HAP-1 (cell line): ENCODE measurements around the gene MUS81.

Experiments used
- DNase-seq, 2 experiments: peaks; one replicate each; pipeline ENCODE4 v3.0.0-alpha.2; 2016 to 2020; ENCODE audit warnings: low spot score in 2 of 2
- H3K27me3 ChIP-seq: fragments of 250-450 bp; sonication (Bioruptor Pico); 2 replicates; pipeline ENCODE4 v1.5.1; 2020; ENCODE audit warnings: low read depth, mild to moderate bottlenecking, moderate library complexity
- H3K36me3 ChIP-seq: fragments of 250-450 bp; sonication (Bioruptor Pico); replicated peaks from 2 replicates; pipeline ENCODE4 v1.5.1; 2020; ENCODE audit warnings: mild to moderate bottlenecking
- H3K4me1 ChIP-seq: fragments of 250-450 bp; sonication (Bioruptor Pico); 2 replicates; pipeline ENCODE4 v1.5.1; 2020; ENCODE audit warnings: mild to moderate bottlenecking
- H3K4me3 ChIP-seq: fragments of 250-450 bp; sonication (Bioruptor Pico); 2 replicates; pipeline ENCODE4 v1.5.1; 2020; ENCODE audit warnings: mild to moderate bottlenecking, moderate library complexity
- H3K9me3 ChIP-seq: fragments of 250-450 bp; sonication (Bioruptor Pico); 2 replicates; pipeline ENCODE4 v1.5.1; 2020; ENCODE audit warnings: mild to moderate bottlenecking, moderate library complexity
- in situ Hi-C: fragments of 300-500 bp; cut with MboI; formaldehyde crosslinking; loops from 3 replicates; pipeline ENCODE4 v1.14.3; 2020; ENCODE audit warnings: low sequenced_read_pairs, inconsistent platforms, mixed read lengths

MUS81 gene

DNA sequence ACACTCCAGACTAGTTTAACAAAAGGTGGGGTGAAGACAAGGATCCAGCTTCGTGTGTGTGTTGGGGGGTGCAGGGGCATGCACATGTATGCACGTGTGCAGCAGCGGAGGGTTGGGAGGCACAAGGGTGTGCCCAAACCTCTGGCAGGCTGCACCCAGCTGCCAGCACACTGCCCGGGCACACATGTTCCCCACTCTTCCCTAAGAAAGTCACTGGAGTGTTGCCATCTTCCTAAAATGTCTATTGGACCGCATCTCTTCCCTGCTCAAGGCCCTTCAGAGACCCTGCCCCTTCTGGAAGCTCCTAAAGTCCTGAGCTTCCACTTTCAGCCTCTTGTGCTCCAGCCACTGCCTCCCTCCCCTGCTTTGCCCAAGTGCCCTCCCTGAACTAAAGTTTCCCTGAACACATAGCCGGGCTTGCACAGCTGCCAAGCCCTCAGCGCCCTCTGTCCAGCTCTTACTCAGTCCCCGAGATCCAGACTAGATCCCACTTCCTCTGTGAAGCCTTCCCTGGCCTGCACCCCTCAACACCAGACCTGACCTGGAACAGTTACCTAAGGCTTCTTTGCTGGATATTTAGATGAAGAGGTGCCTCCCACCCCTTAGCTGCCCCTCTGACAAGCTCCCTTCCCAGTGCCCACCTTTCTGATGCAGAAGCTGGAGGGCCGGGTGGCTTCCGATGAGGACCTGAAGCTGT is 8.3 kb upstream of the MUS81 start:
- Histone ChIP-seq H3K4me3 (no peak overlapping the region), H3K4me1 (peaks cover 4% of the 10 kb centered on the region; the same call in 1 of the 2 replicates), H3K9me3 (peaks cover 8% of the 10 kb centered on the region), H3K36me3 (peaks cover 54% of the 10 kb centered on the region), H3K27me3 (no peaks in the 10 kb centered on the region)
- no peak for DNase-seq
- in situ Hi-C loops, result no loop called here

DNA sequence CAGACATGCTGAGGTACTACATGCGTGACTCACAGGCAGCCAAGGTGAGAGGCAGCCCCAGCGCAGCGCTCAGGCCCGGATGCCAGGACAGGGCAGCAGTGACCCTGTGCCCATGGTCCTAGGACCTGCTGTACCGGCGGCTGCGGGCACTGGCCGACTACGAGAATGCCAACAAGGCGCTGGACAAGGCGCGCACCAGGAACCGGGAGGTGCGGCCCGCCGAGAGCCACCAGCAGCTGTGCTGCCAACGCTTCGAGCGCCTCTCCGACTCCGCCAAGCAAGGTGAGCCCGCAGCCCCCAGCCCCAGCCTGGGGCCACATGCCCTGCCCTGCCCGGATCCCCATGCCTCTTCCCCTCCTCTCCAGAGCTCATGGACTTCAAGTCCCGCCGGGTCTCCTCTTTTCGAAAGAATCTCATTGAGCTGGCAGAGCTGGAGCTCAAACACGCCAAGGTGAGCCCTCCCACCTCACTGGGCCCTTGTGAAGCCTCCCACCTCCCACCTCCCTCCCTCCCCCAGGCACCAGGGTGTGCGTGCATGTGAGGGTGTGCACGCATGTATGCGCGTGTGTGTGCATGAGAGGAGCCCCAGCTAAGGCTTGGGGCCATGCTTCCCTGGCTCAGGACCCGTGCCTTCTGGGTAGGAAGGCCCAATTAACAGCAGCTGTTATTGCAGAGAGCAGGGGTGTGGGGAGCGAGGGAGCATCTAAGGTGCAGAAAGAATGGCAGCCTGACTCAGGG is 7.6 kb upstream of the MUS81 start:
- H3K36me3 ChIP-seq, result peaks cover 60% of the 10 kb centered on the region
- H3K4me1 ChIP-seq, result peaks cover 4% of the 10 kb centered on the region; the same call in 1 of the 2 replicates

DNA sequence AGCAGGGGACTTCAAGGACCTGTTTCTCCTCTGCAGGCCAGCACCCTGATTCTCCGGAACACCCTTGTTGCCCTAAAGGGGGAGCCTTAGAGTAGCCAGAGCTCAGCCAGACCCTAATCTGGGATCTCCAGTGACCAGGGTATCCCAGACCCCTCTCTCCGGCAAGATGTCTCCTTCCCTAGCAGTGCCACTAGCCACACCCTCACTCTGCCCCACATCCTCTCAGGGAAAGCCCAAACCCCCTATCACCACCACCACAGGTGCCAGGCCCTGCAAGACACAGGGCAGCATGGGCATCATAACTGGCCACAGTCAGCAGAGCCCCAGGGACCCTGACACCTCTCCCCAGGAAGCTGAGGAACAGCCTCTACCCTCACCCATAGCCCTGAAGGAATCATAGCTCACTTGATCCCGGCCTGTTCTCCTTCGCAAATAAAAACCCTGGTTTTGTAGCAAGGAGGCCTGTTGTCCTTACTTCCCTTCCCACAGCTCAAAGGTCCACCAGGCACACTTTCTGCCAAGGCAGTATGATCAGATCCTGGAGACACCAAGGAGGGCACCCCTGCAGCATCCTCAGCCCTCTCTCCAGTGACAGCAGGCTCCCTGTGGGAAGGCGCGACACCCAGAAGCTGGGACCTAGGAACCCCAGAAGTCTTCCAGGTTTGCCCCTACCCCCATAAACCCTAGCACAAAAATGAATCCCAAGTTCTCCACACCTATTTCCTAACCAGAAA is 6.8 kb upstream of the MUS81 start:
- Histone ChIP-seq H3K4me1 (peaks cover 4% of the 10 kb centered on the region; the same call in 1 of the 2 replicates), H3K36me3 (peaks cover 60% of the 10 kb centered on the region), H3K4me3 (no peak overlapping the region), H3K27me3 (no peaks in the 10 kb centered on the region), H3K9me3 (peaks cover 8% of the 10 kb centered on the region)
- DNase-seq, result no peak
- in situ Hi-C loops, result no loop called here

More for the DNA sequence above, 7.6 kb upstream of the MUS81 start:
- Histone ChIP-seq H3K4me3 (no peak overlapping the region), H3K9me3 (peaks cover 8% of the 10 kb centered on the region), H3K27me3 (no peaks in the 10 kb centered on the region)
- no peak for DNase-seq
- in situ Hi-C loops, result no loop called here

DNA sequence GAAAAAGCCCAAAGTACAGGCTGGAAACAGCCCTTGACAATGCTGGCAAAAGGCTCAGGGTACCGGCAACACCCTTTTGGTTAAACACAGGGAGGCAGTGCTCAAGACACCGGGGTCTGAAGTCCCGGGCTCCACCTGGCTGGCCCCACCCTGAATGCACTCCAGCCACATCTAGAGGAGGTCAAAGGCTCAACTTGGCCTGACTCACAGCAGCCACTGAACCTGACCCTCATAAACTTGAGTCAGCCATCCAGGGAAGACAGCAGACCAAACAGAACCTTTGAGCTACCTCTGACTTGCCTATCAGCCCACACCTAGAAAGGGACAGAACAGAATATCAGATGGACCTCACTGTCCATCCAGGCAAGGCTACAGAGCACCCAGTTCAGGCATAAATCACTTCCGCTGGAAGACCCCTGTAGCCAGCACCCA is 6.1 kb upstream of the MUS81 start:
- Histone ChIP-seq H3K4me3 (no peak overlapping the region), H3K27me3 (no peaks in the 10 kb centered on the region), H3K36me3 (peaks cover 60% of the 10 kb centered on the region), H3K4me1 (peaks cover 4% of the 10 kb centered on the region; the same call in 1 of the 2 replicates), H3K9me3 (peaks cover 8% of the 10 kb centered on the region)
- in situ Hi-C loops, result no loop called here
- no peak for DNase-seq

DNA sequence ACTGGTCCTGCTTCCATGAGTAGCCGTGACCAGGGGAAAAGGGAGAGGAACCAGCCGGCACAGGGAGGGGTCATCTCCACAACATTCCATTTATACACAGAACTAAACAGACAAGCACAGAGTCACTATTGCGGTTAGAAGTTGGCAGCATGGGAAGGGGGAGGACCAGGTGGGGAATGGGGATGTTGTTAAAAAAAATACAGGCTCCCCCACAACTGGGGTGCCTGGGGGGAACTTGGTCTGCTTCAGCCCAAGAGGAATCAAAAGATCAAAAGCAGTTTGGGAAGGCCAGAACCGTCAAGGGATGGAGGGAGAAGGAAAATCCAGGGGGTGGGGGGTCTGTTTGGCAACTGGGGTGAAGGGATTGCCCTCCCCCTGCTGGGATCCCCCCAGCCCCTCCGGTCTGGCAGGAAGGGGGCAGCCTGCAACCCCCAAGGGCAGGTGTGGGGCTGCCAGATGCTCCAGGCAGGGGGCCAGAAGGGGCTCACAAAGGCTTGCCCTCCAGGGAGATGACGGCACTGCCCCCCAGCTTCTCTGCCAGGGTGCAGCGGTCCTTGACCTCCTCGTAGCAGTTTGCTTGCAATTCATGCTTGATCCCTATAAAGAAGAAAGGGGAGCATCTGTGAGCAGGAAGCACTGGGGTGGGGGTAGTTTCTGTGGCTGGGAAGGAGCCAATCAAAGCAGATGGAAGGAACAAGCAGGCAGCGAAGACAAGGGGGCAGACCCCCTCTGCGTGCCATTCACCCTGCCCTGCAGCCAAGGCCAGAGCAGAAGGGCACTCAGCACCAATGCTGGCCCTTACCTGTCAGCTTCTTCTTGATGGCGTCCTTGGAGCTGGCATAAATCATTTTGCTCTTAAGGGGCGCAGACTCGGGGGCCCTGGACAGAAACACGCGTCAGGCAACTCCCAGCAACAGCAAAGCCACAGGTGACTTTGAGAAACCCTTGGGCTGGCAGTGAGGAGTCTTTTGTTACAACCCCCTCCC is 5.1 kb upstream of the MUS81 start:
- Histone ChIP-seq H3K27me3 (no peaks in the 10 kb centered on the region), H3K4me1 (peaks cover 9% of the 10 kb centered on the region; the same call in 1 of the 2 replicates), H3K36me3 (peaks cover 60% of the 10 kb centered on the region), H3K4me3 (no peak overlapping the region), H3K9me3 (peaks cover 8% of the 10 kb centered on the region)
- no peak for DNase-seq
- in situ Hi-C loops, result no loop called here

DNA sequence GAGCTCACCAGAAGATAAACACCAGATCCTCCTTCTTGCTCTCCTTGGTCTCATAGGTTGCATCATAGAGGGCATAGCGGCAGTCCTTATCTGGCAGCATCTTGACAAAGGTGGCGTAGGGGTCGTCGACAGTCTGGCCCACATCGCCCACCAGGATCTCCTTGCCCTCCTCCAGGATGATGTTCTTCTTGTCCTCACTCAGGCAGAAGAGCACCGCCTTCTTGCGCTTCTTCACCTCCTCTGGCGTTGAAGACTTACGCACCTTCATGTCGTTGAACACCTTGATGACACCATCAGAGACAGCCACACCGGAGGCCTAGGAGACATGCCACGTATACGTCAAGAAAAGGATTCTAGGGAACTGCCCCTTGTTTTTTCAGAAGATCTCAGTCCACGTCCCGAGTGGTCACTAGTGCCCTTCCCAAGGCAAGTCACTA is 4.3 kb upstream of the MUS81 start:
- peaks cover 9% of the 10 kb centered on the region; the same call in 1 of the 2 replicates for H3K4me1 ChIP-seq

DNA sequence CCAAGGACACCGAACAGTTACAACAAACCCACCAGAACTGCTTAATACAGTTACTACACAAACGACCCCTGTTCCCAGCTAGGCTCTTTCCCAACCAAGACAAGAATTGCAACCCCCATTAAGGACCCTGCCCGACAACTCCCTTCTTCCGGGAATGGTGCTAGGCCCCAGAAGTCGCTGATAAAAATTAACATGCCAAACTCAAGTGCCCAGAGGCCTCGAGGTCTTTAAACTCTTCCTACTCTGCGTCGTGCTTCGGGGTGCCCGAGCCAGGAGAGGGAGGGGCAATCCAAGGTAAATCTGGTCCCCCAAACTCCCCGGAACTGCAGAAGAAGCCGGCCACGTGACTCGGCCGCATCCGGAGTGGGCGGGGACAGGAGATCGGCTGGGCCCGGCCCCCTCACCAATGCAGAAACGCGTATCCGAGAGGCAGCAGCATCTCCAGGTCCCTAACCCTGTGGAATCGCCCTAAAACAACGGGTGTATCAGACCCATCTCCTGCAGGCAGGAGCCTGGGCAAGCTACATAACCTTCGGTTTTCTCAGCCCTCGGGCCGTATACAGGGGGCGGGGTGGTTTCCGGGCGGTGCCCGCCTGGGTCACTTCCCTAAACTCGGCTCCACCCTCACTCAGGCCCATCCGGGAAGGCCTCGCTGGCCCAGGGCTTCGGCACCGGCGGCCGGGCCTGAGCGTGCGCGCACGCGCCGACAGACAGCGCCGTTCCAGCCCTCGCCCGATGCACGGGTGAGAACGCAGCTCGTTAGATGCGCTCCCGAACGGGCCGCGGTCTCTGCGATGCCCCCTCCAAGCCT is 3.3 kb upstream of the MUS81 start:
- in situ Hi-C loops, result no loop called here
- peak; percentile 47 to 84 for DNase-seq
- peak overlapping the region; percentile 96 for H3K4me3 ChIP-seq
- H3K4me1 ChIP-seq, result peaks cover 9% of the 10 kb centered on the region; the same call in 1 of the 2 replicates
- no peaks in the 10 kb centered on the region for H3K27me3 ChIP-seq
- no peaks in the 10 kb centered on the region for H3K9me3 ChIP-seq
- H3K36me3 ChIP-seq, result peaks cover 61% of the 10 kb centered on the region

More for the DNA sequence above, 4.3 kb upstream of the MUS81 start:
- H3K4me3 ChIP-seq, result peak overlapping the region; percentile 96
- no peak for DNase-seq
- H3K27me3 ChIP-seq, result no peaks in the 10 kb centered on the region
- in situ Hi-C loops, result no loop called here
- peaks cover 63% of the 10 kb centered on the region for H3K36me3 ChIP-seq
- peaks cover 8% of the 10 kb centered on the region for H3K9me3 ChIP-seq

DNA sequence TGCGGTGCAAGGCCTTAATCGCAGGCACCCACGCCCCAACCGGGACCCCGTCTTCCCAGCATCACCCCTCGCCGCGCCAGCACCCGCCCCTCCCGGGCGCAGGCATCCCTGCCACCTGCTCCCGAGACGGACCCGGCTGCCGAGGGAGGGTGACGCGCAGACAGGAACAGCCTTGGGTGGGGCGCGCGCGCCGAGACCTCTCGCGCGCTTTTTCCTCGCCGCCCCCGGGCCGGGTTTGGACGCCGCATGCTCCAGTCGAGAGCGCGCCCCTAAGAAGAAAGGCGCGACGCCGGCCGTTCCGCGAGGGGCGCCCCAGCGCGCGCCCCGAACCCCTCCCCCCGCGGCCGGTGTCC is 2.8 kb upstream of the MUS81 start:
- no peaks in the 10 kb centered on the region for H3K9me3 ChIP-seq
- in situ Hi-C loops, result no loop called here
- peaks cover 62% of the 10 kb centered on the region for H3K36me3 ChIP-seq
- peak in 1 of 2 experiments; percentile 64 for DNase-seq
- H3K27me3 ChIP-seq, result no peaks in the 10 kb centered on the region
- peak overlapping the region; percentile 96 for H3K4me3 ChIP-seq
- peaks cover 9% of the 10 kb centered on the region; the same call in 1 of the 2 replicates for H3K4me1 ChIP-seq

DNA sequence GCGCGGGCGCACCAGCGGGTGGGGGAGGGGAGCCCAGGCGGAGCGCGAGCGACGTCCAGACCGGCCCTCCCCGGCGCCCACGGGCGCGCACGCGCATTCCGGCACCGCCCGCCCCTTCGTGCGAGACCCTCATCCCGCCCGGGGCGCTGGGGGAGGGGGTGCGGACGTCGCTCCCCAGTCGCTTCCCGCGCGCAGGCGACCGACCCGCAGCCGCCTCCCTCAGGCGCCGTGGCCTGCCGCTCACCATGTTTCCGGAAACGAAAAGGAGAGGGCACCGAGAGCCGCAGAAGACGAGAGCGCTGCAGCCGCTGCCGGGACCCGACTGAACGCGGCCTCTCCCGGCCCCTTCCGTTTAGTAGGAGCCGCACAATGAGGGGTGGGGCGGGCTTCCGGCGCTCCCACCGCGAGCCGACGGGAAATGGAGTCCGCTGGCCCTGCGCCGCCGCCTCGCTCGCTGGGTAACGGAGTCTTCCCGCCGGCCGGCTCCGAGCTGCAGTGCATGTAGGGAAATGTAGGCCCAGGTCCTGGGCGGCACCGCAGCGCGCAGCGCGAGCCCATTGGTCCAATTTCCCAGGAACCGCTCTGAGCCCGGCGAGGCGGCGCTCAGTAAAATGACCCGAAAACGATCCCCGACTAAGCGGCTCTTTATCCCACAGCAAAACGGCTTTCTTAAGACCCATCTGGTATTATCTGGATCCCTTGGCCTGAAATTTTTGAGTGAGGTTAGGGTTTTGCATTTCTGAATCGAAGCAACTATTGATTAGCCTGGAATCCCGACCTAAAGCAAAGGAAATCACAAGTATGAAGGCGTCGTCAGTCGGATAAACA is 2.2 kb upstream of the MUS81 start, which contains the start of gene CFL1:
Gene CFL1 (minus strand): TSS at position 328 of the 828 bp plus-strand sequence. CDS start 81 bp downstream, at position 247.
- H3K27me3 ChIP-seq, result no peaks in the 10 kb centered on the region
- peak within 1 kb of the TSS; percentile 96 for H3K4me3 ChIP-seq
- H3K36me3 ChIP-seq, result peaks cover 64% of the 10 kb centered on the region
- H3K4me1 ChIP-seq, result peaks cover 9% of the 10 kb centered on the region; the same call in 1 of the 2 replicates
- in situ Hi-C loops, result no loop called here
- peak; percentile 94 to 98 for DNase-seq
- no peaks in the 10 kb centered on the region for H3K9me3 ChIP-seq

DNA sequence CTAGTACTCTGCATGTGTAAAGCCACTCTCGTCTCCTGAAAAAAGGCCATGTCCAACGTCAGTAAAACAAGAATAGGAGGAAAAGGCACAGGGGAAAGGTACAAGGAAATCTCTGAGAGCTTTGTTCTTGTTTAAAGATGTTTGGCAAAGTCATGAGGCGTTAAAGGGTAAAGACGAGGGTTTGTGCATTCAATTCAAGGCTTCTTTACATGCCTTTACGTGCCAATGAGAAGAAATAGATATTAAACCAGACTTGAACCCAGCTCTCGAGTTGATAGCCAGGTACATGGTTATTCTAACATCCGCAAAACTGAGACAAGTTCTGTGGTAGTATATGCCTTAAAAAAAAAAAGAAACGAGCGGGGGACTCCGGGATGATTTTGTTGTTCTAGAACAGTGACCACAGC is 1.5 kb upstream of the MUS81 start:
- H3K36me3 ChIP-seq, result peaks cover 62% of the 10 kb centered on the region
- no peak for DNase-seq
- in situ Hi-C loops, result no loop called here
- no peaks in the 10 kb centered on the region for H3K27me3 ChIP-seq
- peaks cover 9% of the 10 kb centered on the region; the same call in 1 of the 2 replicates for H3K4me1 ChIP-seq
- H3K4me3 ChIP-seq, result peak overlapping the region; percentile 96
- no peaks in the 10 kb centered on the region for H3K9me3 ChIP-seq

DNA sequence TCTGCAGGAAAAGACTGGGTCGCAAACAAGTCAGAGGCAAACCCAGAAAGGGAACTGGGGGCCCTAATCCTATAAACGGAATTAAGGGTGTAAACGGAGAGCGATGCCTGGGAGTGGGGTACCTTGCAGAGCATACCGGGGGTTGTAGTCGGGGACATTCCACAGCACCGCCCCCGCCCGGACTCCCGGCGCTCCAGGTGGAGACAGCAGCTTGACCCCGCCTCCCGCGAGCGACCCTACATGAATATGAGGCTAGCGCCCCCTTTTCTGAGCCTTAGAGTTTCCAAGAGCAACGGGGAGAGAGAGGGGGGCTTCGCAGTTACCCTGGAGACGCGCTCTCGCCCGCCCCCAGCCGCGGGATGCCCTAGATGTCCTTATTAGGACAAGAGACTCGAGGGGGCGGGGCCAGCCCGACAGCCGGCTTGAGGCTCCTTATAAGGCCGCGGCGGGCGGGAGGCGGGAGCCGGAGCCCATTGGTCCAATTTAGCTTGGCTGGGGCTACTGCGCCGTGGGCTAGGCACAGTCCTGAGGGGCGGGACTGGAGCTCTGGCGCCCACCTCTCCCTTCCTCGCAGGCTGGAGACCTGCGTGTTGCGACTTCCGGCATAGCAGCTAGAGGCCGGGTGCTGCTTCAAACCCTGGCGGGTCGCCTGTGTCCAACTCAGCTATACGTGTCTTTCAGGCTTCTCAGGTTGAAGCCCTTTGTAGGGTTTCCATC is 980 bp upstream of the MUS81 start:
- Histone ChIP-seq H3K27me3 (no peaks in the 10 kb centered on the region), H3K9me3 (no peaks in the 10 kb centered on the region), H3K36me3 (peaks cover 62% of the 10 kb centered on the region), H3K4me3 (peak overlapping the region; percentile 96), H3K4me1 (peaks cover 9% of the 10 kb centered on the region; the same call in 1 of the 2 replicates)
- in situ Hi-C loops, result no loop called here
- peak; percentile 97 to 99 for DNase-seq
